ENCODE measurements around the gene PPP6R3.

GRCh38 chr11:68467201-68467834 is 6.8 kb downstream of the PPP6R3 start:
- TF ChIP-seq, protein P1, sequence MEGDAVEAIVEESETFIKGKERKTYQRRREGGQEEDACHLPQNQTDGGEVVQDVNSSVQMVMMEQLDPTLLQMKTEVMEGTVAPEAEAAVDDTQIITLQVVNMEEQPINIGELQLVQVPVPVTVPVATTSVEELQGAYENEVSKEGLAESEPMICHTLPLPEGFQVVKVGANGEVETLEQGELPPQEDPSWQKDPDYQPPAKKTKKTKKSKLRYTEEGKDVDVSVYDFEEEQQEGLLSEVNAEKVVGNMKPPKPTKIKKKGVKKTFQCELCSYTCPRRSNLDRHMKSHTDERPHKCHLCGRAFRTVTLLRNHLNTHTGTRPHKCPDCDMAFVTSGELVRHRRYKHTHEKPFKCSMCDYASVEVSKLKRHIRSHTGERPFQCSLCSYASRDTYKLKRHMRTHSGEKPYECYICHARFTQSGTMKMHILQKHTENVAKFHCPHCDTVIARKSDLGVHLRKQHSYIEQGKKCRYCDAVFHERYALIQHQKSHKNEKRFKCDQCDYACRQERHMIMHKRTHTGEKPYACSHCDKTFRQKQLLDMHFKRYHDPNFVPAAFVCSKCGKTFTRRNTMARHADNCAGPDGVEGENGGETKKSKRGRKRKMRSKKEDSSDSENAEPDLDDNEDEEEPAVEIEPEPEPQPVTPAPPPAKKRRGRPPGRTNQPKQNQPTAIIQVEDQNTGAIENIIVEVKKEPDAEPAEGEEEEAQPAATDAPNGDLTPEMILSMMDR (IDR thresholded peaks at IDR 0.05; ENCODE audit: extremely low read depth in 1 of 2, insufficient read depth in 1 of 2, low read depth in 1 of 2, low read length in 2 of 2), result no peak
- TF ChIP-seq POLR2AphosphoS5 (IDR thresholded peaks at IDR 0.05; ENCODE audit: insufficient read depth, low read depth, low read length) (no peak), POLR2A (IDR thresholded peaks at IDR 0.05; ENCODE audit: low read depth, low read length) (no peak), MYC (IDR thresholded peaks at IDR 0.05; ENCODE audit: low read depth, low read length) (no peak), EZH2 (IDR thresholded peaks at IDR 0.05; ENCODE audit: borderline replicate concordance, low read depth, low read length, severe bottlenecking) (no peak), FOS (IDR thresholded peaks at IDR 0.05; ENCODE audit: borderline replicate concordance, insufficient read depth, low read length) (no peak), GATA2 (IDR thresholded peaks at IDR 0.05; ENCODE audit: insufficient read depth, insufficient read length, low read depth, low read length) (no peak)
- TF ChIP-seq, protein P2, sequence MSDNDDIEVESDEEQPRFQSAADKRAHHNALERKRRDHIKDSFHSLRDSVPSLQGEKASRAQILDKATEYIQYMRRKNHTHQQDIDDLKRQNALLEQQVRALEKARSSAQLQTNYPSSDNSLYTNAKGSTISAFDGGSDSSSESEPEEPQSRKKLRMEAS (IDR thresholded peaks at IDR 0.05; ENCODE audit: insufficient read depth, insufficient read length), result no peak

All from endothelial cell of umbilical vein (primary cell).